ENCODE data around the gene XPO5. TPM values are rescaled to one million over a fixed set of nuclear protein-coding genes. Genes with fewer than 3 reads are reported as not detected.

XPO5 gene
- total RNA-seq, 3 donors from 2014 or later (not counting 1 experiment from before 2014, with no cell fraction given), result 47.6 to 54.6 (median 48.7) TPM

GRCh38 chr6:43475516-43475915 lies 100.3 kb downstream of the XPO5 start:
- Mint-ChIP-seq H3K4me3 (no peak overlapping the region), H3K36me3 (no peaks in the 10 kb centered on the region), H3K27me3 (ENCODE audit: low read depth in 2 of 2) (peaks cover 0 to 5% of the 10 kb centered on the region in 2 donors), H3K9me3 (no peaks in the 10 kb centered on the region), H3K4me1 (peaks cover 27 to 29% of the 10 kb centered on the region in 2 donors), H3K27ac (peak overlapping the region; percentile 92 to 100)
- Histone ChIP-seq H3K4me1 (ENCODE audit: control insufficient read depth, insufficient read depth, low read length) (peaks cover 13% of the 10 kb centered on the region), H3K27ac (ENCODE audit: low read length) (no peak overlapping the region), H3K27me3 (ENCODE audit: control insufficient read depth, insufficient read depth, low read length) (no peaks in the 10 kb centered on the region), H3K4me3 (ENCODE audit: low read length) (no peak overlapping the region), H3K36me3 (ENCODE audit: control insufficient read depth, insufficient read depth, low read length) (no peaks in the 10 kb centered on the region), H3K9me3 (ENCODE audit: control insufficient read depth, insufficient read depth, low read length) (no peaks in the 10 kb centered on the region)
- intact Hi-C loops (cut with micrococcal nuclease), result loop anchor here (5.0 kb wide), 1 partner anchor 42 kb away; the partner anchor contains the start of genes POLR1C and YIPF3
- no peak for ATAC-seq
- 89% methylated on average over 6 of the region's 6 CpGs for WGBS (ENCODE audit: insufficient coverage)
- no peak for TF ChIP-seq CTCF (IDR thresholded peaks at IDR 0.05)
- DNase-seq, result no peak

- no peak overlapping the region for H3K4me3 Mint-ChIP-seq
- H3K36me3 Mint-ChIP-seq, result no peaks in the 10 kb centered on the region
- H3K9me3 ChIP-seq (ENCODE audit: control insufficient read depth, insufficient read depth, low read length), result no peaks in the 10 kb centered on the region
- TF ChIP-seq CTCF (IDR thresholded peaks at IDR 0.05), result no peak
- no peak overlapping the region for H3K27ac ChIP-seq (ENCODE audit: low read length)
- no peak overlapping the region for H3K4me3 ChIP-seq (ENCODE audit: low read length)
- WGBS (ENCODE audit: insufficient coverage), result 98% methylated on average over 4 of the region's 4 CpGs
- H3K27ac Mint-ChIP-seq, result no peak overlapping the region
- H3K4me1 Mint-ChIP-seq, result peaks cover 10 to 11% of the 10 kb centered on the region in 2 donors
- H3K4me1 ChIP-seq (ENCODE audit: control insufficient read depth, insufficient read depth, low read length), result peaks cover 5% of the 10 kb centered on the region
- peaks cover 6 to 9% of the 10 kb centered on the region in 2 donors for H3K27me3 Mint-ChIP-seq (ENCODE audit: low read depth in 2 of 2)
- ATAC-seq (no peak), DNase-seq (no peak)
- intact Hi-C loops (cut with micrococcal nuclease), result no loop called here
- H3K9me3 Mint-ChIP-seq, result no peaks in the 10 kb centered on the region
- no peaks in the 10 kb centered on the region for H3K36me3 ChIP-seq (ENCODE audit: control insufficient read depth, insufficient read depth, low read length)
- H3K27me3 ChIP-seq (ENCODE audit: control insufficient read depth, insufficient read depth, low read length), result peaks cover 3% of the 10 kb centered on the region
Measured at GRCh38 chr6:43472515-43472914, 103.3 kb downstream of the XPO5 start.

Other genes with a start within 250 kb of the XPO5 start
- 10 to 100 TPM; 34.6 to 45.9 (median 43.0) TPM for gene ZNF318, start 206.4 kb downstream of the XPO5 start, total RNA-seq
- gene ABCC10, start 148.5 kb downstream of the XPO5 start, total RNA-seq, result 10 to 100 TPM; 74.6 to 90.5 (median 81.9) TPM
- not detected for gene DLK2, start 120.5 kb downstream of the XPO5 start, total RNA-seq
- 10 to 100 TPM; 26.7 to 33.8 (median 29.9) TPM for gene TJAP1, start 98.5 kb downstream of the XPO5 start, total RNA-seq
- under 1 TPM; 0.24 to 0.68 (median 0.45) TPM for gene LRRC73, start 65.7 kb downstream of the XPO5 start, total RNA-seq
- 10 to 100 TPM; 59.3 to 78.4 (median 70.0) TPM for gene YIPF3, start 59.1 kb downstream of the XPO5 start, total RNA-seq
- gene POLR1C, start 58.9 kb downstream of the XPO5 start, total RNA-seq, result 10 to 100 TPM; 22.3 to 29.3 (median 25.8) TPM
- gene POLH, start 147 bp upstream of the XPO5 start, total RNA-seq, result 10 to 100 TPM in 1 of 3 donors, 1 to 10 TPM in 2; 7.7 to 11.2 (median 7.8) TPM
- gene GTPBP2, start 53.2 kb upstream of the XPO5 start, total RNA-seq, result 10 to 100 TPM; 56.5 to 71.7 (median 69.3) TPM
- gene MAD2L1BP, start 59.8 kb upstream of the XPO5 start, total RNA-seq, result 10 to 100 TPM; 29.9 to 43.3 (median 38.3) TPM
- under 1 TPM in 1 of 3 donors, not detected in 2; 0.23 TPM for gene RSPH9, start 69.0 kb upstream of the XPO5 start, total RNA-seq
- gene MRPS18A, start 111.8 kb upstream of the XPO5 start, total RNA-seq, result 10 to 100 TPM; 29.0 to 39.8 (median 33.1) TPM
- 10 to 100 TPM in 1 of 3 donors, 1 to 10 TPM in 2; 3.6 to 27.5 (median 3.7) TPM for gene VEGFA, start 194.2 kb upstream of the XPO5 start, total RNA-seq

Measured in natural killer cell (primary cell).